ENCODE measurements around the gene RPP30.

GRCh38 chr10:90921906-90922305, 50.1 kb downstream of the RPP30 start:
- TF ChIP-seq POLR2A (IDR thresholded peaks at IDR 0.05; ENCODE audit: low read length) (no peak), GATA1 (IDR thresholded peaks at IDR 0.05; ENCODE audit: low read depth, low read length) (no peak)
